HUES48 (cell line): ENCODE results near the gene DYNLT4.

Source experiments
- H3K27ac ChIP-seq: one replicate; pipeline ENCODE4 v1.7.0; 2013; ENCODE audit warnings: low read depth, low read length, inconsistent platforms
- H3K27me3 ChIP-seq: 2 replicates; pipeline ENCODE4 v1.6.1; 2013; ENCODE audit warnings: mild to moderate bottlenecking, low read length; ENCODE audit not compliant: control insufficient read depth, insufficient read depth
- H3K36me3 ChIP-seq: 2 replicates; pipeline ENCODE4 v1.6.1; 2013; ENCODE audit warnings: low read length; ENCODE audit not compliant: control insufficient read depth, insufficient read depth
- H3K4me1 ChIP-seq: 2 replicates; pipeline ENCODE4 v1.6.1; 2013; ENCODE audit warnings: mild to moderate bottlenecking, low read length; ENCODE audit not compliant: control insufficient read depth, insufficient read depth
- H3K4me3 ChIP-seq: 2 replicates; pipeline ENCODE4 v1.5.1; 2013; ENCODE audit warnings: mild to moderate bottlenecking, low read depth, low read length
- H3K9ac ChIP-seq: 2 replicates; pipeline ENCODE4 v1.6.1; 2013; ENCODE audit warnings: mild to moderate bottlenecking, low read depth, low read length, moderate library complexity
- H3K9me3 ChIP-seq: 2 replicates; pipeline ENCODE4 v1.6.1; 2013; ENCODE audit warnings: low read length; ENCODE audit not compliant: control insufficient read depth, insufficient read depth

Gene DYNLT4

DNA sequence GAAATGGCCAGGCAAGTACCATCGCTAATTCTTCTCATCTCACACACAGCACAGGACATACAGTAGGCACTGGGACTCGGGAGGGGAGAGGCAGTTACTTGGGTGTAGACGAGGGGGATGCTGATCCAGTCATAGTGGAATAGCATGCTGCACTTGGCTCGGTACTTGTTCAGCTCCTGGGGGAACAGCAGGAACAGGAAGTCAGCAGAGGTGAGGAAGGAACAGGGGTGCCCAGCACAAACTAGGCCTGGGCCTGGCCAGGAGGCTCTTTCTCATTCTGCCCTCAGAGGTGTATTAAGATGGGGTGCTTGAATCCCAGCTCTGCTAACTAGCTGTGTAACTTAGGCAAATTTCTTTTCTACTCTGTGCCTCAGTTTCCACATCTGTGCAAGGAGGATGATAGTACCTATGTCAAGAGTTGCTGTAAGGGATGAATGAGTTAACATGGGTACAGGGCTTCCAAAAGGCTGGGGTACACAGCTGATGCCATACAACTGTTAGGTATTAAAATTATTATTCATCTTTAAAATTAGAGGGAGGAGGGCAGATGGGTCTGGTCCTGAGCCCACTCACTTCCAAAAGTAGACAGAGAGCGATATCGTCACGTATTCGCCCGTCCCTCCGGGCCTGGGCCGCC lies 21.5 kb downstream of the DYNLT4 start:
- H3K36me3 ChIP-seq, result 0 out of 2 replicates have a peak, but pooled peaks cover 6% of the 10 kb centered on the region
- no peaks in the 10 kb centered on the region for H3K9me3 ChIP-seq
- H3K9ac ChIP-seq, result no peak overlapping the region
- H3K4me3 ChIP-seq, result peak overlapping the region; percentile 63; the same call in 1 of the 2 replicates
- H3K27ac ChIP-seq, result no peak overlapping the region
- H3K27me3 ChIP-seq, result peaks cover 9% of the 10 kb centered on the region
- H3K4me1 ChIP-seq, result peaks cover 27% of the 10 kb centered on the region

DNA sequence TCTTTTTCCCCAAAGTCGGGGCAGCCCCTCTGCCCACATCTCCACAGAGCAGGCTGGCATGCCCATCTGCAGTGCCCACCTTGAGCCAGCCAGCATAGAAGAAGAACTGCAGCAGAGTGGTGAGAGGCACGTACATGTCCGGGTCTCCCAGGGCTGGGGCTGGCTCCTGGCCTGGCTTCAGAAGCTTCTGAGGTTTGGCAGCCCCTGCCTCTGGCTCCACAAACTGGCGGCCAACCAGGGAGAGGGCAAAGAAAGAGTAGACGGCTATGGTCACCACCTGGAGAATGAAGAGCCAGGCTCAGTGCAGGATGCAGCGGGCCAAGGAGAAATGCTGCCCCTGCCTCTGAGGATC lies 22.1 kb downstream of the DYNLT4 start:
- Histone ChIP-seq H3K36me3 (peaks cover 7% of the 10 kb centered on the region; the same call in 1 of the 2 replicates), H3K4me1 (peaks cover 26% of the 10 kb centered on the region), H3K27me3 (peaks cover 9% of the 10 kb centered on the region), H3K27ac (no peak overlapping the region), H3K9me3 (no peaks in the 10 kb centered on the region), H3K4me3 (no peak overlapping the region; the same call in 1 of the 2 replicates), H3K9ac (no peak overlapping the region)

GRCh38 chr1:44784094-44785028 lies 22.8 kb downstream of the DYNLT4 start:
- Histone ChIP-seq H3K27me3 (peaks cover 9% of the 10 kb centered on the region), H3K9ac (peak overlapping the region; percentile 19; the same call in 1 of the 2 replicates), H3K4me3 (peak overlapping the region; percentile 50), H3K36me3 (peaks cover 12% of the 10 kb centered on the region), H3K4me1 (peaks cover 22% of the 10 kb centered on the region), H3K9me3 (no peaks in the 10 kb centered on the region), H3K27ac (no peak overlapping the region)

DNA sequence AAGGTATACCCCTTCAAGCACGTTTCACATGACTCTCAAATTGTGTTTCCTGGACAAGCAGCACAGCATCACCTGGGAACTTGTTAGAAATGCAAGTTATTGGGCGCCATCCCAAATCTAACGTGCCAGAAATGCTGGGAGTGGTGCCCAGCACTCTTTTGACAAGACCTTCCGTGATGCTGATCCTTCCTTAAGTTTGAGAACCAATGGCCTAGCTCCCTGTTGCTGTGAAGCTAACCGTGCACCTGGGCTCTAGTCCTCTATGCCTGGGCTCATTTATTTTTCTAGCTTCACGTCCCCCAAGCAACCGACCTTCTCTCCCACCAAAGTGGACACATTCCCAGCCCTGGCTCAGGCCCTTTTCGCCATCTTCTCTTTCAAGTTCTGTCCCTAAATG lies 23.5 kb downstream of the DYNLT4 start:
- peak overlapping the region; percentile 50 for H3K4me3 ChIP-seq
- no peak overlapping the region for H3K9ac ChIP-seq
- peaks cover 22% of the 10 kb centered on the region for H3K4me1 ChIP-seq
- peaks cover 9% of the 10 kb centered on the region for H3K27me3 ChIP-seq
- no peak overlapping the region for H3K27ac ChIP-seq
- H3K9me3 ChIP-seq, result no peaks in the 10 kb centered on the region
- H3K36me3 ChIP-seq, result peaks cover 18% of the 10 kb centered on the region

GRCh38 chr1:44780583-44781121 lies 26.5 kb downstream of the DYNLT4 start:
- Histone ChIP-seq H3K9ac (no peak overlapping the region), H3K4me1 (peaks cover 12% of the 10 kb centered on the region), H3K4me3 (no peak overlapping the region), H3K27ac (no peak overlapping the region), H3K9me3 (no peaks in the 10 kb centered on the region), H3K36me3 (peaks cover 47% of the 10 kb centered on the region), H3K27me3 (peaks cover 6% of the 10 kb centered on the region)

GRCh38 chr1:44778705-44779576 lies 28.2 kb downstream of the DYNLT4 start:
- no peak overlapping the region for H3K27ac ChIP-seq
- no peak overlapping the region for H3K9ac ChIP-seq
- peaks cover 47% of the 10 kb centered on the region for H3K36me3 ChIP-seq
- H3K4me1 ChIP-seq, result peaks cover 5% of the 10 kb centered on the region; the same call in 1 of the 2 replicates
- no peak overlapping the region for H3K4me3 ChIP-seq
- no peaks in the 10 kb centered on the region; the same call in 1 of the 2 replicates for H3K27me3 ChIP-seq
- no peaks in the 10 kb centered on the region for H3K9me3 ChIP-seq

GRCh38 chr1:44777969-44778635 lies 29.0 kb downstream of the DYNLT4 start:
- H3K9ac ChIP-seq, result no peak overlapping the region
- peaks cover 47% of the 10 kb centered on the region for H3K36me3 ChIP-seq

DNA sequence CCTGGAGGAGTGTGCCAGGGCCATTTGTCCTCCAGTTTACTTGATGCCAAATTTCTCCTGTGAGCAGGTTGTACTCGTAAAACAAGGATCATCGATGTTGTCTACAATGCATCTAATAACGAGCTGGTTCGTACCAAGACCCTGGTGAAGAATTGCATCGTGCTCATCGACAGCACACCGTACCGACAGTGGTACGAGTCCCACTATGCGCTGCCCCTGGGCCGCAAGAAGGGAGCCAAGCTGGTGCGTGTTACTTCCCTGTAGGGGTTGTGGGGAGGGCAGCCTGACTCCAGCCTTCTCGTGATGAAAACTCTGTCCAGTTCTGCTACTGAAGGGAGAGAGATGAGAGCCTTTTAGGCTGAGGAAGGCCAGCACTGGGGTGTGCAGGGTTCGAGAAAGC lies 29.6 kb downstream of the DYNLT4 start:
- no peaks in the 10 kb centered on the region for H3K4me1 ChIP-seq
- peak overlapping the region; percentile 97 for H3K4me3 ChIP-seq
- peak overlapping the region; percentile 95 for H3K27ac ChIP-seq
- H3K27me3 ChIP-seq, result no peaks in the 10 kb centered on the region
- H3K9ac ChIP-seq, result peak overlapping the region; percentile 18; the same call in 1 of the 2 replicates
- no peaks in the 10 kb centered on the region for H3K9me3 ChIP-seq
- H3K36me3 ChIP-seq, result peaks cover 47% of the 10 kb centered on the region

More at GRCh38 chr1:44777969-44778635, 29.0 kb downstream of the DYNLT4 start:
- Histone ChIP-seq H3K4me1 (no peaks in the 10 kb centered on the region), H3K4me3 (peak overlapping the region; percentile 97; the same call in 1 of the 2 replicates), H3K9me3 (no peaks in the 10 kb centered on the region), H3K27me3 (no peaks in the 10 kb centered on the region), H3K27ac (peak overlapping the region; percentile 95)

GRCh38 chr1:44776730-44777068 lies 30.5 kb downstream of the DYNLT4 start:
- Histone ChIP-seq H3K9me3 (no peaks in the 10 kb centered on the region), H3K27ac (peak overlapping the region; percentile 95), H3K36me3 (peaks cover 47% of the 10 kb centered on the region)

More at GRCh38 chr1:44776730-44777068, 30.5 kb downstream of the DYNLT4 start:
- H3K9ac ChIP-seq, result peak overlapping the region; percentile 99
- no peaks in the 10 kb centered on the region for H3K4me1 ChIP-seq
- H3K27me3 ChIP-seq, result no peaks in the 10 kb centered on the region
- H3K4me3 ChIP-seq, result peak overlapping the region; percentile 97
